Erythroblast (primary cell): Measurements from ENCODE around the gene BOD1.

ENCODE experiments used
- GATA1 ChIP-seq: IDR thresholded peaks from 2 replicates; pipeline ENCODE4 v1.6.1; 2011; ENCODE audit warnings: low read depth, mild to moderate bottlenecking, control low read depth, low read length, moderate library complexity
- POLR2A ChIP-seq: IDR thresholded peaks from 2 replicates; pipeline ENCODE4 v1.6.1; 2011; ENCODE audit warnings: mild to moderate bottlenecking, low read length

DNA sequence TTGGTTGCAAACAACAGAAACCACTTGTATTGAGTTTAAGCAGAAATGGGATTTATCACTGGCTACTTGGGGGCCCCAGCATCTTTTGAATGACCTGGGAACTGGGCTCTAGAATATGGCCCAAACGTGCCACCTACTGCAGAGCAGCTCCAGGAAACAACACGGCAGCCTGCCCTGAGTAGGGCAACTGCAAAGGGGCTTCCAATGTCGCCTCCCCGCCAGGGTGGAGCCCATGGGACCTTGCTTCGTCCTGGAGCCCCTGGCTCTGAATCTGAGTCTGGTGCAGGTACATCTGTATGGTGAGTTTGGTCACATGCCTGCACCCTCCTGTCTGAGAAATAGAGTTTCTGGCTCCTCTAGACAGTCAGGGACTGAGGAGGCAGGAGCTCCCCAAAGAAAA, 38.6 kb downstream of the BOD1 start:
- TF ChIP-seq POLR2A: no peak
- TF ChIP-seq GATA1: no peak
